Ecto neural progenitor cell (in vitro differentiated cells): ENCODE data around the gene PDK1.
"Not testable (repeated sequence)": the region's sequence is repeated elsewhere in the genome, so short reads cannot be mapped to it uniquely, and the experiment has no call there.

Source experiments
- DNase-seq: peaks from one replicate; pipeline ENCODE4 v3.0.0-alpha.2; 2018; ENCODE audit warnings: low spot score

The PDK1 gene

DNA sequence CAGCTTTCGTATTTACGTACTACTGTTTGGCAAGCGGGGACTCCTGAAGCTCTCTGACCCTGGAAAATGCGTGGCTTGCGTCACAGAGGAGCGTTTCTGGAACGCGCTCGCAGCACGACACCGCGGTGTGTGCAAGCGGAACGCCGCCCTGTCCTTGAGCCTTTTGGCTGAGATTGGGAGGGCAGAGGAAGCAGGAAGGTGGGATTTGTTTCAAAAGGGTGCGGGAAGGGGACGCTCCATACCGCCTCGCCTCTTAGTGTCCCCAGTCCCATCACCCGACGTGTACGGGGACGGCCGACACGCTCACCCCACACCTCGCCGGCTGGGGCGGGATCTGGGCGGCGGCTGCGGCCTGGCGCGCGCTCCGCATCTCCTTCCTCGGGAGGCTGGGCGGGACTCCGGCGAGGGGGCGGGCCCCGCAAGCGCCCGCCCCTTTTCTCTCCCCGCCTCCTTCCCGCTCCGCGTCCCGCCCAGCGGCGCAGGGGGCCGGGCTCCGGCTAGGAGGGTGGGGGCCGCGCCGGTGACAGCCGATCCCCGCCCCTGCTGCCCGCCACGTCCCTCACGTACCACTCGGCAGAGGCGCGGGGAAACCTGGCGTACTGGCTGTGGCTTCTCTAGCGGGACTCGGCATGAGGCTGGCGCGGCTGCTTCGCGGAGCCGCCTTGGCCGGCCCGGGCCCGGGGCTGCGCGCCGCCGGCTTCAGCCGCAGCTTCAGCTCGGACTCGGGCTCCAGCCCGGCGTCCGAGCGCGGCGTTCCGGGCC is at the start of gene PDK1:
PDK1 (plus strand) TSS at position 569 of the 762 bp plus-strand sequence; CDS start at position 630, 61 bp downstream.
- peak; percentile 92 for DNase-seq

GRCh38 chr2:172507199-172507598 is 48.7 kb upstream of the PDK1 start:
- no peak for DNase-seq

GRCh38 chr2:172510088-172510487 is 45.8 kb upstream of the PDK1 start:
- no peak for DNase-seq

DNA sequence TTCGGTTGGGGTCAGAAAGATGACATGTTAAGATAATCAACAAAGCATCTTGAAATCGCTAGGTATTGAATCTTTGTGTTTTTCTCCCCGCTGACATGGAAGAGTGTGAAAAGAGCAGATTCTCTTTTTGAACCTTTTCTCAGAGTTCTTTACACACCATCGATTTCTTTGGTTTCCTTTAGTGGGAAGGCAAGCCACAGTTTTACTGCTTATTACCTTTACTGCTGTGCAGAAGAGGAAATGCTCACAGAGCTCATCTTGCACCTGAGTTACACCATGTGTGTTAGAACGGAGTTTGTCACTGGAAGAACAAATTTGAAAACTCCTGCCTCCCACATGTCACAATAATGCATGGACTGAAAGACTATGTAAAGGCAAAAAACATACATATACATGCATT is 45.3 kb upstream of the PDK1 start:
- DNase-seq = no peak

GRCh38 chr2:172512810-172513523 is 42.9 kb upstream of the PDK1 start:
- DNase-seq = no peak

DNA sequence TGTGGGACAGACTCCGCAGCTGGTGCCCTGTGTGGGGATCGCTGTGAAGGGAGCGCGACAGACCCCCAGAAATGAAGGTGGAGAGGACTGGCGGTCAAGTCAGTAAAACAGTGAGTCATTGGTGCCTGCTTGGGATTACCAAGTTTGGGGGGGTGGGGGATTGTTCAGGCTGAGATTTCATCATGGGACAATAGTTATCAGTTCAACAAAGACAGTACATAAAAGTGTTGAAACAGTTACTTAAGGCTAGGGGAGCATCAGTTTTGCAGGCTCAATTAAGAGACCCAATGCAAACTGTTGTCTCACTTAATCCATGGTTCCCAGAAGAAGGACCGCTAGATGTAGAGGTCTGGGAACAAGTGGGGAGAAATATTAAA is 42.4 kb upstream of the PDK1 start:
- DNase-seq = no peak

DNA sequence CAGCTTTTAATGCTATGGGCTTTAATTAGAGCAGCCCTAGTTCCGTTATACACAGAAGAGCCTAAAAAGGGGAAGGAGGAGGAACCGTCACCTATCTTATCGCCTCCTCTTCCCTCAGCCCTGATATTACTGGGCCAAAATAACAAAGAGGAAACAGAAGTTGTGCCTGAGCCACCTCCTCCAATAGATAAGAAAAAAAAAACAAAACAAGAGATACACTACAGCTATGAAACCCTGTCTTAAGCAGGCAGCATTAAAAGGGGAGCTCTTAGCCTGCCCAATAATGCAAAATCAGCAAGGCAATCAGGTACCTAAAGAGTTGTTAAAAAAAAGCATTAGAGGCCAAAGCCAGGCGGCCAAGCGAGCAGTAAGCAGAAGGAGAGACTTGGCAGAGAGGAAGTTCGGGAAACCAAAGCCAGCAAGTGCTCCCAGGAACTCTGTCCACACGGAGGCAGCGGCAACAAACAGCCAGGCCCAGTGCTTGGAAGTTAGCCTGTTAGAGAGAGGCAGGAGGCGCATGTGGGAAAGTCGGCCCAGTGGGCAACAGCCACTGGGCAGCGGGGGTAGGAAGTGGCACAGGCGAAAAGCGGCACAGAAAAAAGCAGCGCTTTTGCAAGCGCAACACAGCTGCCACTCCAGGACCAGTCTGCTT is 41.8 kb upstream of the PDK1 start:
- no peak for DNase-seq

- no peak for DNase-seq
Observed at GRCh38 chr2:172516299-172516698, 39.6 kb upstream of the PDK1 start.

GRCh38 chr2:172518995-172519394 is 36.9 kb upstream of the PDK1 start:
- no peak for DNase-seq

DNA sequence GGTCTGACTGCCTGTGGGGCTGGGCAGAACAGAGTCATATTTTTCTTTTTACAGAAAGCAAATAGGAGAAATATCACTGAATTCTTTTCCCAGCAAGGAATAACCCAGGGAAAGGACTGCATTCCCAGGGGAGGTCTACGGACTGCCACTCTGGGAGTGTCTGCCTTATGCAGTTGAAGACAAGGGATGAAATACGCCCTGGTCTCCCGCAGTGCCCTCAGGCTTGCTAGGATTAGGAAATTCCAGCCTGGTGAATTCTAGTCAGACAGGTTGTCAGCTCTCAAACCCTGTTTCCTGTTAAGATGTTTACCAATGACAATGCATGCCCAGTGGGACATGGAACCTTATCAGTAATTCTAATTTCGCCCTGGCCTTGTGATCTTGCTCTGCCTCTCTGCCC is 30.3 kb upstream of the PDK1 start:
- DNase-seq = no peak

GRCh38 chr2:172531309-172531708 is 24.6 kb upstream of the PDK1 start:
- DNase-seq = no peak

DNA sequence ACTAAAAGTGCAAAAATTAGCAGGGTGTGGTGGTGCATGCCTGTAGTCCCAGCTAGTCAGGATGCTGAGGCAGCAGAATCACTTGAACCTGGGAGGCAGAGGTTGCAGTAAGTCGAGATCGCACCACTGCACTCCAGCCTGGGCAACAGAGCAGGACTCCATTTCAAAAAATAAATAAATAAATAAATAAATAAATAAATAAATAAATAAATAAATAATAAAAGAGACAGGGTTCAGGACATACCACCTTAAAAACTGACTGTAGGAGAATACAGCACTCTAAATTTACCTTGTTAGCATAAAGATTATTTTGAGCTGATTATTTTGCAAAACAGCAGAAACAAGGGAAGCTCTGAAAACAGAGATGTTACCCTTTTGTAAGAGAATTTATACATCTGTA is 23.4 kb upstream of the PDK1 start:
- not testable (repeated sequence) for DNase-seq

- DNase-seq = no peak
Observed at GRCh38 chr2:172533687-172534086, 22.2 kb upstream of the PDK1 start.

GRCh38 chr2:172535119-172535518 is 20.8 kb upstream of the PDK1 start:
- DNase-seq = no peak

DNA sequence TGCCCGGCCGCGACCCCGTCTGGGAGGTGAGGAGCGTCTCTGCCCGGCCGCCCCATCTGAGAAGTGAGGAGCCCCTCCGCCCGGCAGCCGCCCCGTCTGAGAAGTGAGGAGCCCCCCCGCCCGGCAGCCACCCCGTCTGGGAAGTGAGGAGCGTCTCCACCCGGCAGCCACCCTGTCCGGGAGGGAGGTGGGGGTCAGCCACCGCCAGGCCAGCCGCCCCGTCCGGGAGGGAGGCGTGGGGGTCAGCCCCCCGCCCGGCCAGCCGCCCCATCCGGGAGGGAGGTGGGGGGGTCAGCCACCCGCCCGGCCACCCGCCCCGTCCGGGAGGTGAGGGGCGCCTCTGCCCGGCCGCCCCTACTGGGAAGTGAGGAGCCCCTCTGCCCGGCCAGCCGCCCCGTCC is 18.0 kb upstream of the PDK1 start:
- not testable (repeated sequence) for DNase-seq

GRCh38 chr2:172539767-172540166 is 16.1 kb upstream of the PDK1 start:
- DNase-seq = no peak

DNA sequence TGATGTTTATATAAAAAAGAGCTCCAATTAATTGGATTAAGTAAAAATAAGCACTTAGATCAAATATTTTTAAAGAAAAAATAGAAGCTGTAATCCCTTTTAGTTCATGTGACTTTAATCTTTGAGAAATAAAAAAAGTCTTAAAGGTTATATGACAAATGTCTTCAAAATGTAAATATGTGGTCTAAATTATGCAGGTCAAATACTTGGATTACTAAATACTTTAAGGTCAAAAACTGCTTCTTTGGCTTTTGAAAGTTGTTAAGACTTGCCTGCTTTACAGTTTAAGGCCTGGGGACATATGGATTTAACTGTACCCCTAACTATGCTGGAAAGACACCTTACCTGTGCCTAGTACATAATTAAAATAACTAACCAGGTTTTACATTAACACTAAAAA is 15.5 kb upstream of the PDK1 start:
- no peak for DNase-seq

- DNase-seq = no peak
Observed at GRCh38 chr2:172545408-172546075, 10.3 kb upstream of the PDK1 start.

DNA sequence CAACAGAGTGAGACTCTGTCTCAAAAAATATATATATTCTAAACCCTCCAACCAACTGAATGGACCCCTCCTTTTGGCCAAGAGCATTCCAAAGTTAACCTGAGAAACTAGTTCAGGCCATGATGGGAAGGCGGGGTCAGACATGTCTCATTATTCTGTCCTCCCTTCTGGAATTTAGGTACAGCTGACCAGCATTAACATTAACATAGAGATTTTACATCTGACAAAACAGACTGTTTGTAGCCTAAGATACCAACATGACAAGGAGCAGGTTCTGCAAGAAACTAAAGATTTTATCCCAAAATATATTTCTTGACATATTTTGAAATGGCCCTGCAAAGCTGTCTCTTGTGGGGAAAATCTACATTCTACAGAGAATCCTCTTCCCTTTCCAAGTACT is 6.8 kb upstream of the PDK1 start:
- DNase-seq = no peak

GRCh38 chr2:172549802-172550201 is 6.1 kb upstream of the PDK1 start:
- DNase-seq = not testable (repeated sequence)

GRCh38 chr2:172550419-172550818 is 5.5 kb upstream of the PDK1 start:
- no peak for DNase-seq

GRCh38 chr2:172551271-172551670 is 4.6 kb upstream of the PDK1 start:
- DNase-seq = no peak
